ACHN (cell line): ENCODE results near the gene ALG13.
A peak's percentile ranks its signal among the peaks of the same experiment; 100 is the strongest.
"Not testable (repeated sequence)": the region's sequence is repeated elsewhere in the genome, so short reads cannot be mapped to it uniquely, and the experiment has no call there.

Source experiments
- DNase-seq: peaks from one replicate; pipeline ENCODE4 v3.0.0-alpha.2; 2015
- in situ Hi-C: cut with HindIII; loops from 2 replicates; pipeline ENCODE4 v1.10.0; 2017; ENCODE audit warnings: low sequenced_read_pairs, low pct_ligation_motif_present, low pct_unique_long_range_greater_than_20kb

ALG13 gene

DNA sequence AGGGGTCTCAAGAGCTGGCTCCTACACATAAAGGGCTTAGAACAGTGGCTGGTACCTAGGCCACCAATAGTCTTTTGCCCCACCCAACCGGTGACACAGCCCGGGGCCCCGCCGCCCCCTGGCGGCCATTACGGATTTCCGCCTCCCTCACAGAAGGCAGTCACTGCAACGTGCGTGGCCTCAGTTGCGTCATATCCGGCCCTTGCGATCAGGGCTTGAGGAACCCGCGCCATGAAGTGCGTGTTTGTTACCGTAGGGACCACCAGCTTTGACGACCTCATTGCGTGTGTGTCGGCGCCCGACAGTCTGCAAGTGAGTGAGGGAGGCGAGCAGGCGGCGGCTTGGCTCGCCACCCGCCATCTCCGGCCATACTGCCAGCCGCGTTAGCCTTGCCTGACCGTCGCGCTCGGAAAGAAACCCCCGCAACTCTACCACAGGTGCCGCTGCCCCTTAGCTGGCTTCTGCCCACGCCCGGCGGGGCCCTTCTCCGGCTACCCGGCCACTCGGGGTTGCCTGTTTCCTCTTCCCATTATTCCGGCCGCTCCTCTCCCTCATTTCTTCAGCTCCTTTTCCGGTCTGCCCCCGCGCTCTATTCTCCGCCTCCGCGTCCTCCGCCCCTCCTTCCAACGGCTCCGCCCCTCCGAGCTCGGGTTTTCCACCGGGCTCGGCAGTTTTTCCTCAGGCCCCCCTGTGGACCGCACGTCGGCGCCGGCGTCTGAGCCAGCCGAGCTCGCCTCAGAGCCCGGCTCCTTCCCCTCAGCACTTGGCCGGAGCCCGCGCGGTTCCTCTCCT is at the start of gene ALG13:
ALG13 (plus strand) TSS at position 183 of the 792 bp plus-strand sequence; CDS start at position 232, 49 bp downstream.
- peak; percentile 80 for DNase-seq
- in situ Hi-C loops: no loop called here

- DNase-seq: no peak
- in situ Hi-C loops: no loop called here
These were observed 45.9 kb upstream of the ALG13 start for GRCh38 chrX:111634823-111635729.

- no peak for DNase-seq
- in situ Hi-C loops: no loop called here
These were observed 39.0 kb upstream of the ALG13 start for GRCh38 chrX:111641969-111642368.

GRCh38 chrX:111645165-111645564 is 35.8 kb upstream of the ALG13 start:
- DNase-seq, in situ Hi-C loops: not testable (repeated sequence)

GRCh38 chrX:111645607-111646006 is 35.4 kb upstream of the ALG13 start:
- in situ Hi-C loops: no loop called here
- DNase-seq: no peak

- in situ Hi-C loops: no loop called here
- no peak for DNase-seq
These were observed 34.5 kb upstream of the ALG13 start for GRCh38 chrX:111646515-111646914.

GRCh38 chrX:111648802-111649201 is 32.2 kb upstream of the ALG13 start:
- in situ Hi-C loops: no loop called here
- no peak for DNase-seq

DNA sequence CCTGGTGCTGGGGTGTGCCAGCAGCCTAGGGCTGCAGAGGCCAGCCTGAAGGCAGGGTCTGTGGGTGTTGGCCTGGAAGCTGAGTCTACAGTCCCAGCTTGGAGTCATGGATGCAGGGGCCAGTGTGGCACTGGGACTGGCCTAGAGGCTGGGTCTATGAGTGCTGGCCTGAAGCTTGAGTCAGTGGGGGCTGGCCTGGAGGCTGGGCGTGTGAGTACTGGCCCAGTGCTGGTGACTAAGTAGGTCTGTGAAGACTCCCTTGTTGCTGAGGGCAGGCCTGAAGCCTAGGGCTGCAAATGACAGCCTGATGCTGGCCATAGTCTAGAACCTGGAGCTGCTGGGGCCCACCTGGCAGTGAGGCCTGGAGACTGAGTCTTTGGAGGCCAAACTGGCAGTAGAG is 31.3 kb upstream of the ALG13 start:
- no peak for DNase-seq
- in situ Hi-C loops: no loop called here

GRCh38 chrX:111650845-111651244 is 30.1 kb upstream of the ALG13 start:
- DNase-seq: no peak

DNA sequence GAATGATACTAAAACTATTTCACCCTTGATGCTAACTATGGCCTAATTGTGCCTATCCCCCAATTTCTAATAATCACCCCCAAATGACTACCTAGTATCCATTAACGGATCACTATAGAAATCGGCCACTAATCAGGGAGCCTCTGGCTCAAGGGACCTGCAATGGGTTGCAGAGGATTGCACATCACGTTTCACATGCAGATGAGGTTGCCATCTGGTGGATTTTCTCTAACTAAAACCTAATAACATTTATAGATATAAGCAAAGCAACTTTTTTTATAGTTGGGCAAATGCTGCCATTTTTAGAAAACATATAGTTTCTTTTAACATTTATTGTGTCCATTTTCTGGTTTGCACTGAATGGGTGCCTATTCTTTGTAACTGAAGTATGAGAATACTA is 28.3 kb upstream of the ALG13 start:
- in situ Hi-C loops: no loop called here
- peak; percentile 0 for DNase-seq

More at GRCh38 chrX:111650845-111651244, 30.1 kb upstream of the ALG13 start:
- in situ Hi-C loops: no loop called here

- in situ Hi-C loops: no loop called here
- DNase-seq: no peak
These were observed 19.7 kb upstream of the ALG13 start for GRCh38 chrX:111661241-111661640.

GRCh38 chrX:111662292-111662691 is 18.7 kb upstream of the ALG13 start:
- in situ Hi-C loops: no loop called here
- DNase-seq: no peak

DNA sequence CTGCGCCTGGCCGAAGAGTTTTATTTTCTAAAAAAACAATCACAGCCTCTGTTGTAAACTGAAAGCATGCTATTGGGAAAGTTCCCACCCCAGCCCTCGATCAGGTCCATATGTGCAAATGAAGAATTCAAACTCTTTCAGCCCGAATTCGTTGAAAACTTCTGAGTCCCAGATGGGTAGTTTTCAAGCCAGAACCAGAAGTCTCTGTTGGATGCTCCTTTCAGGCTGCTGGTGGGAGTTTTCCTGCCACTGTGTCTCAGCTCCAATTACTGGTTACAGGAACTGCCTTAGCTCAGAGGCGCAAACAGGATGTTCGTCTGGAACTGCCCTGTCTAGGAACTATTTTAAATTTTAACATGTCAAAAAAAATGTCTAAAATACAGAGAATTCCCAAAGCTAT is 9.3 kb upstream of the ALG13 start:
- in situ Hi-C loops: no loop called here

GRCh38 chrX:111687305-111687704 is 6.3 kb downstream of the ALG13 start:
- no peak for DNase-seq
- in situ Hi-C loops: no loop called here

More for the DNA sequence above, 9.3 kb upstream of the ALG13 start:
- no peak for DNase-seq

DNA sequence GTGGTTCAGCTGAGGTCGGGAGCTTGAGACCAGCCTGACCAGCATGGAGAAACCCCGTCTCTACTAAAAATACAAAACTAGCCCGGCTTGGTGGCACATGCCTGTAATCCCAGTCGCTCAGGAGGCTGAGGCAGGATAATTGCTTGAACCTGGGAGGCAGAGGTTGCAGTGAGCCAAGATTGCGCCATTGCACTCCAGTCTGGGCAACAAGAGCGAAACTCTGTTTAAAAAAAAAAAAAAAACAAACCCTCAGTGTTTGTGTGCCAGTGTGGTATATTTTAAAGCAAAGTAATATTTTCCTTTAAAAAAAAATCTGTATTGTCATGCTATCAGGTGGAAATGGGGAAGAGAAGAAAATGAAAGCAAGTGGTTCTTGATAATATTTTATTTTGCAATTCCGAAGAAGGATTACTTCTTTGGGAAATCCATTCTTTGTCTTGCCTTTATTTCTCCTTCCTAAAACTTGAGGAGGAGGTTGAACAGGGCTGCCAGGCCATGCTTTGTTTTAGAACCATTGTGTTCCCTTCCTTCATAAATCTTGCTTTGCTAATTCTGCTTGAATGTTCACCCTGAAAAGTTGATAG is 14.4 kb downstream of the ALG13 start:
- no peak for DNase-seq
- in situ Hi-C loops: no loop called here

GRCh38 chrX:111719426-111720210 is 38.6 kb downstream of the ALG13 start:
- in situ Hi-C loops: no loop called here
- DNase-seq: peak; percentile 0

DNA sequence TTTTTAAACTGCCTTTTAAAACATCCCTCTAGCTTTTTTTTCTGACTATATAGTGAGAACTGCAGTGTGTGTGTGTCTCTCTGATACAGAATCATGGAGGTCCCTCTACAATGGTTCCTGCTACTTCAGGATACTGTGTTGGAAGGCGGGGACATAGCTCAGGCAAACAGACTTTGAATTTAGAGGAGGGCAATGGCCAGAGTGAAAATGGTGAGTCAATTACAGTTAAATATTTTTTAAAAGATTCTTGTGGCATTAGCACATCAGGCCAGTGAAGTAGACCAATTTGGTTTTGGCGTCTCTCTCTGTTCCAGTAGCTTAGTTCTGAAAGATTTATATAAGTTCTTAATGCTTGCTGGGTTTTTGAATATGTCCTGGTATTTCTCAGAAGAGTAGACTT is 47.1 kb downstream of the ALG13 start:
- in situ Hi-C loops: no loop called here

DNA sequence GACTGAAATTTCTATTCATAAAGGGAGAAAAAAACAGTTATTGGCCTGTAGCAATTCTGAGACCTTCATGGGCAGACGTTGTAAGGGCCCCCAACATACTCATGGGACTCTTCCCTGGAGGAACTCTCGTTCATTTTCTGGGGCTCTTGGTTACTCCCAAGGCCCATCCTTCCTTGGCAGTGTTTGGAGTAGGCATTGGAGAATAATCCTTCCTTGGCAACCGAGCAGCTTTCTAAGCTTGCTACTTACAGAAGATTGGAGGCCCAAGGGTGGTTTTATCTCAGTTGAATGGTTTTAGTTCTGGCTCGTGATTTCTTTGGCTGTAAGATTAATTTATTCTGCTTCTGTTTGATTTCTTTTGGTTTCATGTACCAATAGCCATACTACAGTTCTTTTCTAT is 50.4 kb downstream of the ALG13 start:
- in situ Hi-C loops: no loop called here
- no peak for DNase-seq

More for the DNA sequence above, 47.1 kb downstream of the ALG13 start:
- peak; percentile 60 for DNase-seq
